Measurements from ENCODE around the gene ECE1.

DNA sequence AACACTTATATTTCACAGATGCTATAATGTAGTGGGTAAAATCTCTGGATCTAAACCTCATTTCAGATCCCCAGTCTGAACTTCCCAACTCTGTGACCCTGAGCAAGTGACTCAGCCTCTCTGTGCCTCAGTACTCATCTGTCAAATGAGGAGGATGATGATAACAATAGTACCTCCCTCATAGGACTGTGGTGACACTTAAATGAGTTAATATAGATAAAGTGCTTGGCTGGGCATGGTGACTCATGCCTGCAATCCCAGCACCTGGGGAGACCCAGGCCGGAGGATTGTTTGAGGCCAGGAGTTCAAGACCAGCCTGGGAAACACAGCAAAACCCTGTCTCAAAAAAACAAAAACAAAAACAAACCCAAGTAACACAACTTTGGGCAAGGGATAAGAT, 4.7 kb upstream of the ECE1 start:
- TF ChIP-seq, protein P1, sequence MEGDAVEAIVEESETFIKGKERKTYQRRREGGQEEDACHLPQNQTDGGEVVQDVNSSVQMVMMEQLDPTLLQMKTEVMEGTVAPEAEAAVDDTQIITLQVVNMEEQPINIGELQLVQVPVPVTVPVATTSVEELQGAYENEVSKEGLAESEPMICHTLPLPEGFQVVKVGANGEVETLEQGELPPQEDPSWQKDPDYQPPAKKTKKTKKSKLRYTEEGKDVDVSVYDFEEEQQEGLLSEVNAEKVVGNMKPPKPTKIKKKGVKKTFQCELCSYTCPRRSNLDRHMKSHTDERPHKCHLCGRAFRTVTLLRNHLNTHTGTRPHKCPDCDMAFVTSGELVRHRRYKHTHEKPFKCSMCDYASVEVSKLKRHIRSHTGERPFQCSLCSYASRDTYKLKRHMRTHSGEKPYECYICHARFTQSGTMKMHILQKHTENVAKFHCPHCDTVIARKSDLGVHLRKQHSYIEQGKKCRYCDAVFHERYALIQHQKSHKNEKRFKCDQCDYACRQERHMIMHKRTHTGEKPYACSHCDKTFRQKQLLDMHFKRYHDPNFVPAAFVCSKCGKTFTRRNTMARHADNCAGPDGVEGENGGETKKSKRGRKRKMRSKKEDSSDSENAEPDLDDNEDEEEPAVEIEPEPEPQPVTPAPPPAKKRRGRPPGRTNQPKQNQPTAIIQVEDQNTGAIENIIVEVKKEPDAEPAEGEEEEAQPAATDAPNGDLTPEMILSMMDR (IDR thresholded peaks at IDR 0.05) = no peak
- no peak for TF ChIP-seq POLR2A (IDR thresholded peaks at IDR 0.05)

All from uterus (tissue), 2 donors.